C4-2B (cell line): ENCODE results near the gene PPME1.

Source experiments
- H3K27ac ChIP-seq: fragments of 450-650 bp; 2 replicates; pipeline ENCODE4 v1.5.1; 2017
- ZFX ChIP-seq: fragments of 450-650 bp; IDR thresholded peaks from 2 replicates; pipeline ENCODE4 v1.6.1; 2017
- TF ChIP-seq, protein P1 (sequence below): fragments of 450-650 bp; conservative IDR thresholded peaks from 2 replicates; pipeline ENCODE4 v1.5.1; 2017; ENCODE audit warnings: mild to moderate bottlenecking

The PPME1 gene

DNA sequence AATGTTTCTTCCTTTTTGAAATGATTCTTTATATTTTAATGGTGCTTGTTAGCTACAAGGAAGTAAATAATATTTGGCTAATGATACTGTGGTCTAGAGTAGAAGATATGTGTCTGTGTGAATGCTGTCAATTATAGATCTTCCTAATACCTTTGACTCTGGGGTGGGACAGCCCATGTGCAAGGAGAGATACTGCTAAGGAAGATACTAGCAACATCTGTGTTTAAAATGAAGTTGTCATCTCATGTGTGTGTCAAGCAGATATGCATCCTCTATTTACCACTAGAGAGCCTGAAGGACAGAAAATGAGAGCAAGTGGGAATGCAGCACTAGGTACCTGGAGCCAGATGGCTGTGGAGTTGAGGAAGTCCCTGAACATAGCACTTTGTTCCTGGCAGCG lies 34.1 kb downstream of the PPME1 start:
- H3K27ac ChIP-seq: no peak overlapping the region
- TF ChIP-seq, protein P1, sequence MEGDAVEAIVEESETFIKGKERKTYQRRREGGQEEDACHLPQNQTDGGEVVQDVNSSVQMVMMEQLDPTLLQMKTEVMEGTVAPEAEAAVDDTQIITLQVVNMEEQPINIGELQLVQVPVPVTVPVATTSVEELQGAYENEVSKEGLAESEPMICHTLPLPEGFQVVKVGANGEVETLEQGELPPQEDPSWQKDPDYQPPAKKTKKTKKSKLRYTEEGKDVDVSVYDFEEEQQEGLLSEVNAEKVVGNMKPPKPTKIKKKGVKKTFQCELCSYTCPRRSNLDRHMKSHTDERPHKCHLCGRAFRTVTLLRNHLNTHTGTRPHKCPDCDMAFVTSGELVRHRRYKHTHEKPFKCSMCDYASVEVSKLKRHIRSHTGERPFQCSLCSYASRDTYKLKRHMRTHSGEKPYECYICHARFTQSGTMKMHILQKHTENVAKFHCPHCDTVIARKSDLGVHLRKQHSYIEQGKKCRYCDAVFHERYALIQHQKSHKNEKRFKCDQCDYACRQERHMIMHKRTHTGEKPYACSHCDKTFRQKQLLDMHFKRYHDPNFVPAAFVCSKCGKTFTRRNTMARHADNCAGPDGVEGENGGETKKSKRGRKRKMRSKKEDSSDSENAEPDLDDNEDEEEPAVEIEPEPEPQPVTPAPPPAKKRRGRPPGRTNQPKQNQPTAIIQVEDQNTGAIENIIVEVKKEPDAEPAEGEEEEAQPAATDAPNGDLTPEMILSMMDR: no peak
- TF ChIP-seq ZFX: no peak

DNA sequence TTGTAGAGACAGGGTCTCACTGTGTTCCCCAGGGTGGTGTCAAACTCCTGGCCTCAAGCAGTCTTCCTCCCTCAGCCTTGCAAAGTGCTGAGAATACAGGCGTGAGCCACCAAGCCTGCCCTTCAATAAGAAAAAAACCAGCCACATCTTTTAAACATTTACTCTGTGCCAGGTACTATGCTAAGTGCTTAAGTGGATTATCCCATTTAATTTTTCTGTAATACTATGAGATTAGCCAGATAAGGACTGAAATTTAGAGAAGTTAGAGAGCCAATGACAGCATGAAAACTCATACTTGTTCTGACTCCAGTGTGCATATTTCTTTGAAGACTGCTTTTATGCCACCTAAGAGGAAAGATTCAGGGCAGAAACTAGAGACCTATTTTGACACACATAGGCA lies 35.7 kb downstream of the PPME1 start:
- no peak for TF ChIP-seq ZFX
- TF ChIP-seq, protein P1: no peak
- no peak overlapping the region for H3K27ac ChIP-seq

DNA sequence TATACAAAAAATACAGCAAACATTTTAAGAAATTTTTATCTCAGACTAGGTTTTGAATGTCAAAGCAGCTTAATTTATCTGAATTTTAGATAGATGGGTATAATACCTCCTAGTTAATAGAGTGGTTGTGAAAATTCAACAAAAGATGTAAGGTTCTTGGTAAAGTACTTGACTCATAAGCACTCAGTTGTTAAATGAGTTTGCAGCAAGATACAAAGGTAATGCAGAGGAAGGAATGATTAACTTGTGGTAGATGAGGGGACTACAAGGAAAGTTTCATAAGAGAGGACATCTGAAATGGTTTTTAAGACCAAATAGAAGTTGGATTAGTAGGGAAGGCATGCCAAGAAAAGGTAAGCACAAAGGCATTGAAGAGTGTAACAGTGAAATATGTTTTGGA lies 37.4 kb downstream of the PPME1 start:
- no peak overlapping the region for H3K27ac ChIP-seq
- no peak for TF ChIP-seq ZFX
- TF ChIP-seq, protein P1: no peak

DNA sequence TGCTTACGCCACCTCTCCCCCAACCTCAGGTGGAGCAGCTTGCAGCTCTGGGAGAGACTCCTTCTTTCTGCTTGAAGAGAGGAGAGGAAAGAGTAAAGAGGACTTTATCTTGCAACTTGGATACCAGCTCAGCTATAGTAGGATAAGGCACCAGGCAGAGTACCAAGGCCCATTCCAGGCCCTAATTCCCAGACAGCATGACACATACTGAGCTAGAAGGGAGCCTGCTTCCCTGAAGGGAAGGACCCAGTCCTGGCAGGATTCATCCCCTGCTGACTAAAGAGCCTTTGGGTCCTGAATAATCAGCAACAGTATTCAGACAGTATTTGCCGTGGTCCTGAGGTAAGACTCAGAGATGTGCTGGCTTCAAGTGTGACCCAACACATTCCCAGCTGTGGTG lies 41.4 kb downstream of the PPME1 start:
- TF ChIP-seq ZFX: no peak
- TF ChIP-seq, protein P1: no peak
- H3K27ac ChIP-seq: no peak overlapping the region

DNA sequence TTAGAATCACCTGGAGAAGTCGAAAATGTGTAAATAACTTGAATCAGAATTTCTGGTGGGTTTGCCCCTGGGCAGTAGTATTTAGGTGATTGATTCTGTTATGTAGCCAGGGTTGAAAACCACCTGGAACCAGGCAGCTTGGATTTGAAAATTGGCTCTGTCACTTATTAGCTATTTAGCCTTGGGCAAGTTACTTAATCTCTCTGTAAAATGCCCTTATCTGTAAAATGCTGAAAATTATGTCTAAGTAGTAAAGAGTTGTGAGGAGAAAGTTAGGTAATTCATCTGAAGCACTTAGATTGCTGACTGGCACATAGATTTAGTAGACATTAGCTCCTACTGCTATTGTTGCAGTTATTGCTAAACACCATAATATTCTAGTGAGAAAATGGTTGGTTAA lies 49.3 kb downstream of the PPME1 start:
- no peak overlapping the region for H3K27ac ChIP-seq
- no peak for TF ChIP-seq ZFX
- TF ChIP-seq, protein P1: no peak

DNA sequence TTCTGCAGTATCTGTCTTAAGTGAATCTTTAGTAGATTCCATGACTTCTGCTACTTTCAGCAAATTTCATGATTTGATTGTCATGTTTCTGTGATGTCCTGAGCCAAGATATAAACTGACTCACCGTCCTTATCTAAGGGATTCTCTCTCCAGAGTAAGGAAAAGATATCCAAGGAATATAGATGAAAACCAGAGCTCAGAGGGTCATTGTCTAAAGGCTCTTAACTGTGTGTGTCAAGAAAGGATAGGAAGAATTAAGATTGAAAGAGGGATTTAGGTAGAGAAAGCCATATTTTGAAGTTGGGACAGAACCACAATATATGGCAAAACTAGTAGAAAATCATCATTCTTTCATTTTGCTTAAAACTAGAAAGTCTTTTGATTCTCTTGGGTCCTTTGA lies 50.7 kb downstream of the PPME1 start:
- no peak for TF ChIP-seq ZFX
- TF ChIP-seq, protein P1: no peak
- no peak overlapping the region for H3K27ac ChIP-seq

DNA sequence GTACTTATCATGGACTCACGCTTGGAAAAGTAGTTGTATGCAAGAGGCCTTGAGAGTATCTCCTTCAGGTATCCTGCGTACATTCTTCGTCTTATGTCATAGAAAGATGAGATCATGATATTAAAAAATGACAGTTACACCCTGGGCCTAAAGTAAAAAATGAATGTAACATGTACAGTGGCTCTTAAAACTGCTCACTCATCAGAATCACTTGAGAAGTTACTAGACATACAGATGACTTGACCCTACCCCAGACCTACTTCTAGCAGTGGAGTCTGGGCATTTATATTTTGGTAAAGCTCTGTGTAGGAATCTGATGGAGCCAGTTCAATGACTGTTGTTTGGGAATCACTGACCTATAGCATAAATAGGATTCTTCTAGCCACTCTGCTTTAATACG lies 54.5 kb downstream of the PPME1 start:
- H3K27ac ChIP-seq: no peak overlapping the region
- TF ChIP-seq ZFX: no peak
- TF ChIP-seq, protein P1: no peak
